Measurements from ENCODE around the gene SH3PXD2A.
"Not testable (repeated sequence)": the region's sequence is repeated elsewhere in the genome, so short reads cannot be mapped to it uniquely, and the experiment has no call there.

The SH3PXD2A gene

DNA sequence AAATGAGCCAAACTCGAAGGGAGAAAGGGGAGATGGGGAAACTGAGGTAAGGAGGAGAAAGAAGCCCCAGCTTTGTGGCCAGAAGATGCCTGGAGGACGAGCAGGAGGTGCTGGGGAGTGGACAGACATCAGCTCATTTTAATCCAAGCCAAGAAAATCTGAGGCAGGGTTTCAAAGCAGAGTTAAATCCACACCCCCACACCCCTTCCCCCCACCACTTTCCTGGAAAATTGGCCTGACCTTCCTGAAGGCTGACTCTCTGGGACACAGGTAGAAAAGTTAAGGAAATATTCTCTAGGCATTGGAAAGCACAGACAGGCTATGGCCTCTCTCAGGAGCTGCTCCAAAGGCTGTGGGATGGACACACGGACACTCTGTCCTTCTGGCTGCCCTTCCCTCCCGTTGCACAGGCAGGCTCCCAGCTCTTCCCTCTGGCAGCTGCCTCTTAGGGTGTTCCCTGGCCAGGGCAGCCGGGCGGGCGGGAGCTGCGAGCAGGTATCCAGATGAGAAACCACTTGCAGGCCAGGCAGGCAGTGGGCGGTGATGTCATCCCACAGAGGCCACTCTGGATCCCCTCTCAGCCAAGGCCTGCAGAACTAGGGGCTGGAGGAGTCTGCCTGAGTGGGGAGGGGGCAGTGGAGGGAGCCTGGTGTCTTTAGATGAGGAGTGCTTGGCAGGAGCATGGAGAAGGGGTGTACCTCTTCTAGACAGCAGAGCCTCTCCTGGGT, 190.1 kb downstream of the SH3PXD2A start:
- DNase-seq (ENCODE audit: low spot score) = no peak

GRCh38 chr10:103663802-103664201, 191.6 kb downstream of the SH3PXD2A start:
- no peak for DNase-seq (ENCODE audit: low spot score)

DNA sequence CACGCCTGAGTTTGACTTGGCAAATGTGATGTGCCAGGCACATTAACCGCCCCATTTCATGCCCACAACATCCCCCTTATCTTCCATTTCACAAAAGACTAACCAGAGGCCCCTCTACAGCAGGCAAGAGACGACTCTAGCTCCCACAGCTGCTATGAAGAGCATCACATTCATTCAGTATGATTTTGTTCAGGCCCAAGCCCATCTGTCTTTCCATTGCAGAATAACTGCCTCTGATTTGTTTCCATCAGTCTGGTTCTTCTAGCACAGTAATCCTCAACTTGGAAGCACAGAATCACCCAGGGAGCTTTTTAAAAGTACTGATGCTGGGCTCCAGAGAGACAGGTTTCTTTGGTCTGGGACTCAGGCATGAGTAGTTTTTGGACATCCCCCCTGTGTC, 192.1 kb downstream of the SH3PXD2A start:
- DNase-seq (ENCODE audit: low spot score) = no peak

- DNase-seq (ENCODE audit: low spot score) = not testable (repeated sequence)
These were observed 192.7 kb downstream of the SH3PXD2A start for GRCh38 chr10:103662704-103663103.

DNA sequence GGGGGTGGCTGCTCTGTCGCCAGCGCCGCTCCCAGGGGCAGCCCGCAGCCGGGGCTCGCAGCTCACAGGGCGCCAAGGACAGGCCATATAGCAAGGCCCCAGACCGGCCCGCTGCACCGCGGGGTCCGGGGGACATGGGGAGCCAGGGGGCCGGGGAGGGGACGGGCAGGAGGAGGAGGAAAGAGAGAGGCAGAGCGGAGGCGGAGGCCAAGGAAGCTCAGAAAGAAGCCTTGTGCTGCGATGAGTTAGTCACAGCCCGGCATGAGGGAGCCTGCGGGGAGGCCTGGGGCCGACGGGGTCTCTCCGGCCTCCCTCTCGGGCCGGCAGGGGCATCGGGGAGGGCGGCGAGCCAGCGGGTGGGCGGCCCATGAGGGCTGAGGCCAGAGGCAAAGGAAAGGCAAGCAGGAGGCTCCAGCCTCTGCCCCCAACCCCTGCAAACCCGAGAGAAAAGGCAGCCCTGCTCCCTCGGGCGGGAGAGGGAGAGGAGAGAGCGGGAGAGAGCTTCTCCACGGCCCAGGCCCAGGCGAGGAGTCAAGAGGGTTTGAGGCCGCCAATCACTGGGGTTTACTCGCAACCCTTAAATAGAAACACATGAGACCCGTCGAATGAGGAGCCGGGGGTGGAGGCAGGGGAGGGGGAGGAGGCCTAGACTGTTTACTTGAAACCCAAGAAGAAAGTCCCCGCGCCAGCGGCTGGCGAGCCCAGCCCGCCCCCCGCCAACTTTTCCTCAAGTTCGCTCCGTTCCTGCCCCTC, 194.0 kb downstream of the SH3PXD2A start:
- DNase-seq (ENCODE audit: low spot score) = peak; percentile 91

DNA sequence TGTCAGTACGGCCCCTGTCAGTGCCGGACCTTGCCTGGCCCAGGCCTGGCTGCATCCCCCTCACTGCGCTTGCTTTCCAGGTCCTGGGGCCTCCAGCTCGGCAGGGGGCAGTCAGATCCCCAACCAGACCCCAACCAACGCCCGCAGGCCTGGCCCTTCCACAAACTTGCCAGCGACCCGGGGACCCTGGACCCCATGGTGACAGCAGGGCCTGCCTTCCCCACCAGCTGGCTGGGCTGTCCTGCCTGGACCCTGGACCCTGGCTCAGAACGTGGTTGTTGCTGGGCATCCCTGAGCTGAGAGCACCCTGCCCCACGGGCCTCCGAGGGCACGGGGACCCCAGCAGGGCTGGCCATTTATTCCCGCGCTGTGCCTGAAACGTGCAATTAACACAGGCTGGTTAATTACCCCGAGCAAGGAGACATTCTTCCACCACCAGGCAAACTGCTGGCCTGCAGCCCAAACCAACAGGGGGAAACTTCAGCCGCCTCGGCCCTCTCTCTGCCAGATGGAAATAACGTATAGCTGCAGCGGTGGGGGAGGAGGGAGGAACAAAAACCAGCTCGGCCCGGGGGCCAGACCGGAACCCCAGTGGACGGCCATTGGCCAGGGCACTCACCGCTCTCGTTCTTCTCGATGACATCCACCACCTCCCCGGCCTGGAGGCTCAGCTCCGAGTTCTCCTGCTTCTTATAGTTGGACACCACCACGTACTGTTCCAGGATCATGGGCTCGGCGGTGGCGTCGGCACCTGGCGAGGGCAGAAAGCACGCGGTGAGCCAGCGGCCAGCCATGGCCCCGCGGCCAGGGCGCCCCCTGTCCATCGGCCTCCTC, 194.8 kb downstream of the SH3PXD2A start:
- DNase-seq (ENCODE audit: low spot score) = peak; percentile 59

DNA sequence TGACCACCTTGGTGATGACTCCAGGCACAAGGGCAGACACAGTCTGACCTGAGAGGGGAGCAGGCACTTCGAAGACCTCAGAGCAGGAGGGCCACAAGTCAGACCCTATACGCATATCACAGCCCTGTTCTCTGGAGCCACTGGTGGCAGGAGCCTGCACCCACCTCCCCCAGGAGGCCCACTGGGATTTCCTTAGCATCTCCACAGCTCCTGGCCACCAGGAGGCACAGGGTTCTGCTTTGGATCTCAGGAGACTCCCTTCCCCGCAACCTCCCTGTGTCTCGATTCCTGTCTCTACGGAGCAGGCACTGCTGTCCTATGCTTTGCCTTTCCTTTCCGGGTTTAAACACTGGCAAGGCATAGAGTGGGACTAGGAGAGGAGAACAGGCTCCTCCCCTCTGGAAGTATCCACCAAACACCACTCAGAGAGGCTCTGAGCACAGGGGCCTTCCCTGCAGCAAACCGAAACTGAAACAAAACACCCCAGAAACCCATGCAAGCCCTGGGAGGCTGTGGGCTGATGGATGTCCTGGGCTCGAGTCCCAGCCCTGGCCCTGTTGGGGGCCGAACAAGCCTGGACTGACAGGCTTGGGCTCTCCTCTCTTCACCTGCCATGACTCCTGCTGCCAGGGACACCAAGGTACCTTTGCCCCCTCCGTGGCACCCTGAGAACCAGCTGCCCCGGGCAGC, 195.6 kb downstream of the SH3PXD2A start:
- DNase-seq (ENCODE audit: low spot score) = peak; percentile 95

DNA sequence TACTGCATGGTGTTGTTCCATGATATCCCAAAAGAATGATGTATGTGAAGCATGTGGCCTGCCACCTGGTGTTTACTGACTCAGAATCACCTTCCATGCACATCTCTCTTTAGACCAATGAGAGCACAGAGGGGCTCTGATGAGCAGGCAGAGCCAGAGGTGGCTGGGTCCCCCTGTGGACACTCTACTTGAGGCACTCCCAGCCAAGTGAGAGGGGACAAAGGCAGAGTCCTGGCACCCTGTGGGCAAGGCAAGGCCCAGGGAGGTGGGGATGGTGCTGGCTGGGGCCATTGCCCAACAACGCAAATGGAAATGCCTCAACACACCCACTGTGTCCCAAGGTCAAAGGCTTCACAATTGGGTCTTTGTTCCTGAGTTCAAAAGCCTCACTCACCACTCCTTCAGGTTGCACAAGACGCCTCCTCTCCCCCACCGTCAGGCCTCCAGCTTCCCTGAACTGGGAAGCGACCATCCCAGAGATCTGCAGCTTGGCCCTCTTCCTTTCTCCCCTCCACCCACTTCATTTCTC, 197.3 kb downstream of the SH3PXD2A start:
- no peak for DNase-seq (ENCODE audit: low spot score)

GRCh38 chr10:103657061-103657591, 198.2 kb downstream of the SH3PXD2A start:
- no peak for DNase-seq (ENCODE audit: low spot score)

DNA sequence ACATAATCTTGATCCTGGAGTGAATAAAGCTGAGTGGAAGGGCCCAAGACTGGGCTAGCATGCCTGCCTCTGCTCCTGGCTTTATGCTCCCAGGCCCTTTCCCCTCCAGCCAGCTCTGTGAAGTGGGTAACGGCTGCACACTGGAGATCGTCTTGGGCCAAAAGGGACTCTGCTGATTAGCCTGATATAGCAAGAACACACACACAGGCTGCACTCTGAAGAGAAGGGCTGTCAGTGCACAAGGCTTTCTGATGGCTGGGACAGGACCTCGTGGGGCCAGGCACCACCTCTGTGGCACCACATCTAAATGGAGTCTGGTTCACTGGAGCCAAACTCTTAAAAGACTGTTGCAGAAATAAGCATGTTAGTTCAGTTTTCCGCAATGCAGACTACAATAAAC, 200.5 kb downstream of the SH3PXD2A start:
- no peak for DNase-seq (ENCODE audit: low spot score)

GRCh38 chr10:103653581-103654037, 201.8 kb downstream of the SH3PXD2A start:
- no peak for DNase-seq (ENCODE audit: low spot score)

GRCh38 chr10:103652599-103653281, 202.6 kb downstream of the SH3PXD2A start:
- DNase-seq (ENCODE audit: low spot score) = no peak

DNA sequence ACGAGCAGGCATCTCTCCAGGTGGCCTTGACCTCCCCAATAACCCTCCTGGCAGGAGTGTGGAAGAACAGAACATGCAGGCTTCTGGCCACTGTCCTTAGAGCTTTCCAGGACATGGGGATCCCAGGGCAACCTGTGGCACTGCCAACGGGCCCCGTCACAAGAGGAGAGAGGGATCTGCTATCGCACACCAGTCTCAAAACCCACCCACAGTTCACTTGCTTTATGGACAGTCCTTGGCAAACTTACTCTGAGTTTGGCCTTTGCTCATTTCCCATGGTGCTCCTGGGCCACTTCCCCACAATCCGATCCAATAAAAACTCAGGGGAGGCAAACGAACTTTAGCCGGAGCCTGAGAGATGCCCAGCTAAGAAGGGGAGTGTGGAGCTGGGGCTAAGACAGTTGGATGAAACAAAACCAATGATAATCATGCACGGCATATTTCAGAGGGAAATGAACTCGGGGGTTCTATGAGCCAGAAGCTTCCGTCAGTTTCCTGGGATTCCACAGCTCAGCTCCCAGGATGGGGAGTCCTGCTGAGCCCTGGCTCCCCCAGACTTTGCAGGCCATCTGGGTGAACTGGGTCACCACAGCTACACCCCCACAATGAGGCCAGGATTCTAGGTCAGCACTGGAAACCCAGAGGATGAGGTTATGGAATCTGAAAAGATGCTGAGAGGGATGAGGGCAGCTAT, 203.4 kb downstream of the SH3PXD2A start:
- DNase-seq (ENCODE audit: low spot score) = no peak

DNA sequence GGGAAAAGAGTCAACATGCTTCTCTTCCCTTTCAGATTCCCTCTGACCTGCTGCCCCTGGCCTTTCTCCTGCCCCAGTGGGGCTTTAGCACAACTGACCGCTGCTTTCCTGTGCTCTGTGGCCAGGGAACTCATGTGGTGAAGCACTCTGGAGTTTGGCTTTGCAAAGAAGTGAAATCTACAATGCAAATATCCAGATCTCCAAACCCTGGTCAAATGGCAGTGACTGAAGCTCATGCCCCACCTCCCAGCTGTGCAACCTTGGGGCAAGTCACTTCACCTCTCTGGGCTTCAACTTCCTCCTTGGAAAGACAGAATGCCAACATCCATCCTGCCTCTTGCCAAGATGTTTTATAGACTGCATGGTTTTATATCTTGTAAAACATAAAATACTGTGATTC, 204.0 kb downstream of the SH3PXD2A start:
- DNase-seq (ENCODE audit: low spot score) = no peak

- no peak for DNase-seq (ENCODE audit: low spot score)
These were observed 205.5 kb downstream of the SH3PXD2A start for GRCh38 chr10:103649654-103650423.

DNA sequence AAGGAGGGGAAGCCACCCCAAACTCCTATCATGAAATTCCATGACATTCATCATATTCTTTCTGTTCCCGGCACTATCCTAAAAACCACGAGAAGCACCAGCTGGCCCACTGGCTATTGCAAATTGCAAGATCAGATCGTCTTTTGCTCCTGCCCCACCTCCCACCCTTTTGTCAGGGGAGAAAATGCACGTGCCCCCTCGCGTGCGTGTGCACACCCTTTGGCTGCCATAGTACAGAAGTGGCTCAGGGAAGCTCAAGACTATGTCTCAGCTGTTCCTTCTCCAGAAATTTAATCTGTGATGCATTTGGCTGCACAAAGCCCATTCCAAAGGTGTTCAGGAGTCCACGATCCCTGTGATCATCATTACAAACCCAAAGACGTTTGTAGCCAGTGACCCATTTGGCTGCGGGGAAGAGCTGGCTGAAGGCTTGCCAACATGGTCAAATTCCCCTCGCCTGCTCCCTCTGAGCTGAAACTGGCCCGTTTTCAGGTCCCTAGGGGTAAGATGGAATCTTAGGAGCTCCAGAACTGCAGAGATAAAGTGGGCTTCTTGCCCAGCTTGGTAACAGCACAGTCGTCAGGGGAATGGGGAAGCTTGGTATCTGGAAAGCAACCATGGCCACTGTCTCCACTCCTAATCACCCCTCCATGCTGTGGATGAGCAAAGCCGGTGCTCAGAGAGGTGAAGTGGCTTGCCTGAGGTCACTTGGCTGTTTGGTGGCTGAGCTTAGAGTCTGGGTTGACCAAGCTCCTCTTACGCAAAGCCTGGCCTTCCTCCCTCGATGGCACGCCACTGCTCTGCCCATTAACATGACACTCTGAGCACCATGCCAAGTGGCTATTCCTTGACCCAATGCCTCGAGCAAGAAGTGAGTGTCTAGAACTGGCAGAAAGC, 206.5 kb downstream of the SH3PXD2A start:
- DNase-seq (ENCODE audit: low spot score) = no peak

DNA sequence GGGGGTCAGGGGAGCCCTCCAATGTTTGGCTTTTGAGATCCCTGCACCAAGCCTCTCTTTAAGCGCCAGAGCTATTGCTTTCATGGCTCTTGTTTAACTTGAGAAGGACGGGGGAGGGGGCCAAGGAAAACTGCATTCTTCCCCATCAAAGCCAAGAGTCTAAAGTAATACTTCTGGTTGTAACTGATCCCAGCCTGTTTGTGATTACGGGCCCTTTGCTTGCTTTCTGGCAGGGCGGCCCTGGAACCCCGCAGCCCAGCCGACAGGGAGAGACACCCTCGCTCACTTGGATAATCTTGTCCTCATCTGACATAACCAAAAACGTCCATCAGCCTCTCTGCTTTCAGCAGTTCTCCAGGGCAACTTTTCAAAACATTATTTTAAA, 207.1 kb downstream of the SH3PXD2A start:
- DNase-seq (ENCODE audit: low spot score) = no peak

GRCh38 chr10:103646304-103646703, 209.1 kb downstream of the SH3PXD2A start:
- no peak for DNase-seq (ENCODE audit: low spot score)

Data from AG08396 (cell line).